NB4 (cell line): ENCODE measurements around the gene EIPR1.
"Not testable (repeated sequence)": the region's sequence is repeated elsewhere in the genome, so short reads cannot be mapped to it uniquely, and the experiment has no call there.

ENCODE experiments used
- CTCF ChIP-seq: IDR thresholded peaks from one replicate; pipeline ENCODE4 v1.5.1; 2012; ENCODE audit warnings: low read depth, low read length
- MAX ChIP-seq: IDR thresholded peaks from 2 replicates; pipeline ENCODE4 v1.6.1; 2011; ENCODE audit warnings: low read depth, low read length
- MYC ChIP-seq: IDR thresholded peaks from 2 replicates; pipeline ENCODE4 v1.6.1; 2011; ENCODE audit warnings: low read depth, low read length
- POLR2A ChIP-seq: IDR thresholded peaks from 2 replicates; pipeline ENCODE4 v1.6.1; 2011; ENCODE audit warnings: mild to moderate bottlenecking; ENCODE audit not compliant: insufficient read length; ENCODE audit errors: extremely low read depth

GRCh38 chr2:3198671-3199192 lies 178.9 kb downstream of the EIPR1 start:
- TF ChIP-seq CTCF, MYC, POLR2A, MAX: not testable (repeated sequence)
